CD4-positive, alpha-beta T cell treated with Interleukin-2 at 100 ng/mL for 4 hours (primary cell): Measurements from ENCODE around the gene KRTAP5-2.

Experiments used
- DNase-seq: peaks from one replicate; pipeline ENCODE4 v3.0.0-alpha.2; 2020; ENCODE audit warnings: low spot score

The KRTAP5-2 gene

DNA sequence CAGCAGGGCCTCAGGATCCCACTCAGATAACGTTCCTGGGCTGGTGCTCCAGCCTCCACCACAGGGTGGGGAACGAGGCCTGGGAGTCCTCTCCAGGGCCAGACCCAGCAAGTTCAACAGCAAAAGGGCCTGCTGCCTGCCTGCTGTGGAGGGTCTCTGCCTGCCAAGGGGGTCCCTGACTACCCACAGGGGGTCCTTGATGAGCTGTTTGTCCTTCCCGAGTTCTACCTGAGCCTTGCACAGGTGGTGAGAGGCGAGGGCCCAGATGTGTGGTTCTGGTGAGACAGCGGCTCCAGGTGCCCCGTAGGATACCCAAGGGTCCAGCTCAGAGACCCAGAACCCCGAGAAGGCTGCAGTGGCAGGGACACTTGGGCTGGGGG lies 30.4 kb downstream of the KRTAP5-2 start:
- no peak for DNase-seq

DNA sequence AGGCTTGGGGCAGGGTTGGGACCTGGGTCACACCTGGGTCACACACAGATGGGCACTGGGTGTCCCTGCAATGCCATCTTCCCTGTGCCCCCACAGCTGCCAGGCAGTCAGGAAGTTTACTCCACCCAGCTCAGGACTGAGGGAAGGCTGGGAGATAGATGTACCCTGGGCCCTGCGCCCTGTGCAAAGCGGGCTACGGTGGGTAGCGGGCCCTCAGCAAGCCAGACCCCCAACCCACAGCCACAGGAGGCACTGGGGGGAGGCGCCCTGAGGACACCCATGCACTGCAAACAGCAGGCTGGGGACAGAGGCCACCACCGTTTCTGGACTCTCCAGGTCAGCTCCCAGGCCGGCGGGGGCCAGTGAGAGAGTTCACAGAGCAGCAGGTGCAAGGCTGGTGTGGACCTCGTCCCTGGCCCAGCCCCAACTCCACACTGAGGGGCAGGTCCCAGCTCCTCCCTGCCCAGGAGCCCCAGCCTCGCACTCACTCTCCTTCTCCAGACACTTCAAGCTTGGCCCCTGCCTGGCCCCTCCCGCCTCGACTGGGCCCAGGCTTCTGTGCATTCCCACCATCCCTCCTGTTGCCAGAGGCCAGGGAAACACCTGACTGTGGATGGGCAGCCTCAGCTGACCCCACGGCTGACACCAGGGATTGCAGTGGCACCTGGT lies 30.9 kb downstream of the KRTAP5-2 start:
- no peak for DNase-seq

DNA sequence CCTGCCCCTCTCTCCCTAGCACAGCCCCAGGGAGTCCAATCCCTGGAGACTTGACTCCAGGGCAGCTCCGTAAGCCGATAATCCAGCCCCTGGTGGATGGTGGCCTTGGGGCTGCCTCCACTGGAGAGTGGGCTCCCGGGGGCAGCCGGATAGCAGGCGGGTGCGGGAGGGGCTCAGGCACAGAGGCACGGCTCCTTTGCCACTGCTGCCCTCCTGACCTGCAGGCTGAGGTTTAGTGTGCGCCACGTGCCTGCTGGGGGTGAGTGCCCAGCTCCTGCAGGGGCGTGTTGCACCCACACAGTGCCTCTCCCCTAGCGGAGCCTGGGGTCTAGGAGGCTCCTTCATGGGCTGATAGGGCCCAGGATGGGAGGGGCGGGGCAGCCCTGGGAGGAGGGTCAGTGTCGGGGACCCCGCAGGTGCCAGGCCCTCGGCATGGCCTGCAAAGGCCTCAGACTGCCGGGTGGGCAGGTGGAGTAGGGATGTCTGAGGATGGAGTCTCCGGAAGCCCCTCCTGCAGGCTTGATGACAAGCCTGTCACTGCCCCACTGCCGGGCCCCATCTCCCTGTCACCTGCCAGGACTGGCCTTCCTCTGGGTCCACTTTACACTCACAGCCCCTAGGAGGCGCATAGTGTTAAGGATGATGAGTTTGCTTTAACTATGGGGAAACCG lies 31.6 kb downstream of the KRTAP5-2 start:
- no peak for DNase-seq

DNA sequence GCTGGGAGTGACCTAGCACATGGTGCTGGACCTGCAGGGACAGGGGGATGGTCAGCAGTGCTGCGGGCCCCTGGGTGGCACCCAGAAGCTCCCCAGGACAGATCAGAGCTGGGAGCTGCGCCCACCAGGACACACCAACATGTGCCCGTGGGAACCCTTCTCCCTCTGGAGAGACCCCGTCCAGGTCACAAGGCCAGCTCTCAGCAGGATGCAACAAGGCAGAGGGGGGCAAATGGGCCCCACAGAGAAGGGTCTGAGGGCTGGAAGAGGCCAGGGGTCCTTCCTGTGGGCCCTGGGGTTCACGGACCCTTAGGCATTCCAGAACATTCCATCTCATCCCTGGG lies 32.2 kb downstream of the KRTAP5-2 start:
- DNase-seq, result no peak

DNA sequence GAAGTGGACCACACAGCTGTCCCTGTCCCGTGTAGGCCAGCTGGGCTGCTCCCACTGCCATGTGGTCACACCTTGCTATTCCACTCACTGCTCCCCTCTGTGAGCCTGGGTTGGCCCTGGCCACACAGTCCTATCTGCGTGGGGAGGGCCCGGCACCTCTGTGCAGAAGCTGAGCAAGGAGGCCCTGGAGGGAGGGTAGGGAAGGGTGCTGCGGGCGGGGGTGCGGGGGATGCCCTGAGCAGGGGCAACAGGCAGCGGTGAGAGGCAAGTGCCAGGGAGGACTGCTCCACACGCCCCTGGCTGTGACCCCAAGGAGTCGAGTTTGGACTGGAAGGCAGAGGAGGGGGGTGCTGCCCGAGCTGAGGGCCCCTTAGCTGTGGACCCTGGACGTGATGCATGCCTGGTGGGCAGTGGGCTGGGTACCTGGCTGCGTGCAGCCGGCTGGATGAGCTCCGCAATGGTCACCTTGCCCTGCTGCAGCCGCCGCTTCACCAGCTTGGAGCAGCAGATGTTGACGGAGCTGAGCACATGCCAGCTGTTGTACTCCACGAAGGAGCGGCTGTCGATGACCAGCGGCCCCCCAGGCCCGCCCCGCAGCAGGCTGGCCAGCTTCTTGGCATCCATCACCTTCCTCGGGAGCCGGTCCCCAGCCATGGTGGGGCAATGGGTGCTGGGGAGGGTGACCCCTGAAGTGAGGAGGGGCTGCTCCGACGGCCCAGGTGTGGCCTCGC lies 32.8 kb downstream of the KRTAP5-2 start:
- no peak for DNase-seq

DNA sequence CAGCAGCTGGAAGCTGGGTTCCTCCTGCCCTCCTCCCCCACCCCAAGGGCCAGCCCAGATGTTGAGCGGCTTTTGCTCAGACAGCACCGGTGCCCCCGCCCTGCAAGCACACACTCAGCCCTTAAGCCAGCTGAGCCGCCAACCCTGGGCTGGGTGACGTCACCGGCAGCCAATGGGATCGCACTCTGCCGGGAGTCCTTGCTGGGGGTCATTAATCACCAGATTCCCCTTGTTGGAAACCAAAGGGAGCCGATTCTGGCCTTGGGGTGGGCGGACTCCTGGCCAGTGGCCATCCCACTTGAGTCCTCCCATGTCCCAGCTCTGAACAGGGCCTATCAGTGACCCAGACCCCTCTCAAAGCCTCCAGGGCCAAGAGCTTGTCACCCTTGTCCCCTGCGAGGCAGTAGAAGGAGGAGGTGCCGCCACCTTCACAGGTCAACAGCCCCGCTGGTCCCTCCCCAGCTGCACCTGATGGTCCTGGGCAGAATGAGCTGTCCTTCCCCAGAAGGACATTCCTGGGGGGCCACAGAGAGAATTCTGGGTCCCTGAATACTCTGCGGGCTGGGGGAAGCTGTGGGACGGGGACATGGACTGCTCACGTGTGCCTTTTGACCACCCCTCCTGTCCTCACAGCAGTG lies 33.4 kb downstream of the KRTAP5-2 start:
- DNase-seq, result no peak

DNA sequence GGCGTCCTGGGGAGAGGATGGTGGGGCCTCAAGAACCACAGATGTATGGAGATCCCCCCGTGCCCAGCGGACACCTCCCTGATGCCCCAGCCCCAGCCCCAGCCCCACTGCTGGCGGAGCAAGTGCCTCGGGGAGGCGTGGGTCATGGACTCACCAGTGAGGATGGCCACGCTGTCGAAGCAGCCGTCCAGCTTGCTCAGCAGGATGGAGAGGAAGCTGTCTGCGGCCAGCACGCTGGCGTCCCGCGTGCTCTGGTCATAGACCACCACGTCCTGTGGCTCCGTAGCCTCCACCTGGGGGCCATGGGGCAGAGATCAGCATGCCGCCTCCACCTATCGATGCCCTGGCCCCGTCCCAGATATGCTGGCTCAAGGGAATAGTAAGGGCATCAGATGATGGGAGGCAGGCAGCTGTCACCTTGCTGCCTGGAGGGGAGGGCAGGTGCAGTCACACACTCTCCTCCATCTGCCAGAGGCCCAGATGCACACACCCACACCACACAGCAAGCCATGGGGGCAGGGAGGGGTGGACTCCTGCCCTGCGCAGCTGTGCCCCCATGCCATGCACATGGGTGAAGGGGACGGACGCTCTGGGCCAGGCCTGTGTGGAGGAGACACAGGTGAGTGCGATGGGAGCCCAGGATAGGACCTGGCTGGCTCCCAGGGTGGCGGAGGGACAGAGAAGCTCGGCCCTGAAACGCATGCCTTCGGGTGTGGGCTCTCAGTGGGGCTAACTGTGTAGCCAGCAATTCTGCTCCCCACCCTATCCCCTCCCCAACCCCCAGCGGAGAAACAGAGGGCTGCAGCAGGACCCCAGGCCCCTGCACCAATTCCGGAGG lies 34.2 kb downstream of the KRTAP5-2 start:
- no peak for DNase-seq

DNA sequence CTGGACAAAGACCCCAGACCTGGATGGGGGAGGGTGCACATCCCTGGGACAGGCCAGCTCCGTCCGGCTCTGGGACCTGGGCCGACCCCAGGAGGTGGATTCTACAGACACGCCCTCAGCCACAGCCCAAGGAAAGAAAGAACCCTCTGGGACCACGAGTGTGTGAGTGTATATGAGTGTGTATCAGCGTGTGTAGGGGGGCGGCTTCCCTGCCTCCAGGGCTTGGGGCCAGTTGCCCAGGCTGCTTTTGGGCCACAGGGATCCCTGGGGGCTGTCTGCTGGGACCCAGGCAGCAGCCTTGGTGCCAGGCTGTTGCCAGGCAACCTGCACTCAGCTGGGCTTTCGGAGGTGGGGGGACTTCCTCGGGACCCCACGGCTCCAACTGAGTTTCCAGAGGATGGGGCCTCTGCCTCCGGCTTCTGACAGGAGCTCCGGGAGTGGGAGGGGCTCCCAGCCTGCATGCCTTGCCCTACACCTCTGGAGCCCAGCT lies 34.9 kb downstream of the KRTAP5-2 start:
- no peak for DNase-seq

DNA sequence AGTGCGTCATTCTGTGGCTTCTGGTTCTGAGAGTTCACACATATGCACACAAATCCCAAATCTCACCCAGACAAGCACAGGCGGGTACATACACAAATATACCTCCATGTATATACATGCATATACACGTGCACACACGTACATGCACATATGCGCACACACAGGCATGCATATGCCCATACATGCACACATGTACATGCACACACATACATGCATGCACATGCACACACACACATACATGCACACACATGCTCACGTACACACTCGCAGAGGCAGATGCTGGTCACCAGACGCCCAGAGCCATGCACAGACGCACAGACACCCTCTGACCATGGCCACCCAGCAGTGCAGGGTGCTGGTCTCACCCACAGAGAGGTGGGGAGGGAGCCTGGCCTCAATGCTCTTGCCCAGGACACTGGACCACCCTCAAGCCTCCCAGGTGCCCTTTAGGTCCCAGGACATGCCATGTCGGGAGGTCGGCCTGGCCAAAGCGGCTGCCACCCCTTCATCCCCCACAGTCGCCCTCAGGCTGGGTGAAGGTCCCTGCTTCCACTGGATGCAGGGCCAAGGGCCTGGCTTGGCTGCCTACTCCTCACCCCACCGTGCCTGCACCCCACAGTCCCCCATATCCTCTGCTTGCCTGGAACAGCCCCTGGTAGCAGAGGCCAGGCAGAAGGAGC lies 35.5 kb downstream of the KRTAP5-2 start:
- no peak for DNase-seq

DNA sequence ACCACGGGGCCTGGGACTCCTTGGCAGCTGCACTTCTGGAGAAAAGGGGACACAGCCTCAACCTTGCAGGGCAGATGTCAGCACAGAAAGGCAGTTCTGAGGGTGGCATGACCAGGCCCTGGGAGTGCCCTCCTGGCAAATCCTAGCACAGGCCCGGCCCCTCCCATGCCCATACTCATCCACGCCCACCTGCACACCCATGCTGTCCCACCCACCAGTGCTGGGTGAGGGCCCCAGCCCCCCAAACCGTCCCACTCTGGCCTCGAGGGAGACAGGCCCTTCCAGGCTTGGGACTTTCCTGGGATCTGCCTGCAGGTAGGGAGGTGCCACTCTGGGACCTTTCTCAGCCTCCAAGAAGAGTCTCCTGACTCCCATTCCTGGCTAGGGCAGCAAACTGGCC lies 36.1 kb downstream of the KRTAP5-2 start:
- no peak for DNase-seq

DNA sequence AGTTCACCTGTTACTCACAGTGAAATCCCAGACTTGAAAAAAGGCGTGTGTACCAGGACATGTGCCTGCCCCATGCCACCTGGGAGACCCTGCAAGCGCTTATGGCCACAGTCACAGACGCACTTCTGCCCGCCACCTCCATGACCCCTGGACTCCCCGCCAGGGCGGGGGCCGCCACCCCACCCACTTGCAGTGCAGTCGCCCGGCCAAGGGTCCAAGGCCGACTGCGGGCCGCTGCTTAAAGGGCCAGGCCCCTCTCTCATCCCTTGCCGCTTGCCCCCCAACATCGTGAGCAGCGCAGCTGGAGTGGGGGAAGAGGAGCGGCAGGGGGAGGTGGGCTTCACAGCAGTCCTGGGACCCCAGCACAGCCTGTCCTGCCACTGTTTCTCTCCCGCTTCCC lies 36.8 kb downstream of the KRTAP5-2 start:
- no peak for DNase-seq

DNA sequence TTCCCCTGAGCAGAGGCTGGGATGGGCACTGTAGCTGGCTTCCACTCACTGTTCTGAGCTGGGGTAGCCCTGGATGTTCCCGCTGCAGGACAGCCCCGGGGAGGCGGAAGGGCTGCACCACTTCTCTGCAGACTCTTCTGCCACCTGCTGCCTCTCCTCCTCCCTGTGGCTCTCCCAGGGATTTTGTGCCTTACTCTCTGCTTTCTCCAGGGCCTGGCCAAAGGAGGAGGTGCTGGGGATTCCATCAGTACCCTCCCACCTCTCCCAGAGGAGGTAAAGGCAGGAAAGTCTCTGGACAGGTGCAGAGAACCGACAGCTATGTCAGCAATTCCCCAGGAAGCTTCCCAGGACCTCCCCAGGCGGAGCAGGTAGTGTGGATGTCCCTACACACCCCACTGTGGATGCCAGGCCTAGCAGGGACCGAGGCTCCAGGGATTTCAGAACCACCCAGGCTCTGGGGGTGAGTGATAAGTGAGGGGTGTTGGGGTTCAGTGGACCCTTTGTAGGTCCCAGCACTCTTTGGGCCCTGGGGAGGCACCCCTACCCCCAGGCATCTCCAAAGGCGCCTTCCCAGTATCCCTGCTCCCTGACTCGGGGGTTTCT lies 37.3 kb downstream of the KRTAP5-2 start:
- DNase-seq, result no peak

DNA sequence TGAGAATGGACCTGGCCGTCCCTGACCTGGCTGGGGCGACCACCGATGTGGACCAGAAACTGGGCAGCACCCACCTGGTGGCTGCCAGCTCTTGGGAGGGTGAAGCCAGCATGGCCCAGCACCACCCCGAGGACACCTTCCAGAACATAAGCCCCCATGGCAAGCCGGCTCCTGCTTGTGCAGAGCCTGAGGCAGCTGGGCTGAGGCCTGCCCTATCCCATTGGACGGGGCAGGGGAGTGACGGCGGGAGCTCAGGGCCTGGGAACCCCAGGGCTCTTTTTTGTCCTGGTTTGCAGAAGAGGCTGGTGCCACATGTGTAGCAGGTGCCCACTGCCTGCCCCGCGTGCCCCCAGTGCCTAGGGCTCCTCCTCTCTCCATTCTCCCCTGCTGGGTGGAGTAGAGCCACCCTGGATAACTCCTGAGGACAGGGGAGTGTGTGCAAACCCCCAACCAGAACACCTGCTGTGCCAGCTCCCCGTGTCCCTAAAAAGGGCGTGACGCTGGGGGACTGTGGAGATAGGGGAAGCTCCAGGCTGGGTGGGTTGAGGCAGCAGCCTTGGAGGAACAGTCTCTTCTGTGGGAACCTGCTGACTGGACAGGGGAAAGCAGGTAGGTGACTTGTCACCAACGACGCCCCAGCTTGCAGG lies 38.0 kb downstream of the KRTAP5-2 start:
- DNase-seq, result no peak

DNA sequence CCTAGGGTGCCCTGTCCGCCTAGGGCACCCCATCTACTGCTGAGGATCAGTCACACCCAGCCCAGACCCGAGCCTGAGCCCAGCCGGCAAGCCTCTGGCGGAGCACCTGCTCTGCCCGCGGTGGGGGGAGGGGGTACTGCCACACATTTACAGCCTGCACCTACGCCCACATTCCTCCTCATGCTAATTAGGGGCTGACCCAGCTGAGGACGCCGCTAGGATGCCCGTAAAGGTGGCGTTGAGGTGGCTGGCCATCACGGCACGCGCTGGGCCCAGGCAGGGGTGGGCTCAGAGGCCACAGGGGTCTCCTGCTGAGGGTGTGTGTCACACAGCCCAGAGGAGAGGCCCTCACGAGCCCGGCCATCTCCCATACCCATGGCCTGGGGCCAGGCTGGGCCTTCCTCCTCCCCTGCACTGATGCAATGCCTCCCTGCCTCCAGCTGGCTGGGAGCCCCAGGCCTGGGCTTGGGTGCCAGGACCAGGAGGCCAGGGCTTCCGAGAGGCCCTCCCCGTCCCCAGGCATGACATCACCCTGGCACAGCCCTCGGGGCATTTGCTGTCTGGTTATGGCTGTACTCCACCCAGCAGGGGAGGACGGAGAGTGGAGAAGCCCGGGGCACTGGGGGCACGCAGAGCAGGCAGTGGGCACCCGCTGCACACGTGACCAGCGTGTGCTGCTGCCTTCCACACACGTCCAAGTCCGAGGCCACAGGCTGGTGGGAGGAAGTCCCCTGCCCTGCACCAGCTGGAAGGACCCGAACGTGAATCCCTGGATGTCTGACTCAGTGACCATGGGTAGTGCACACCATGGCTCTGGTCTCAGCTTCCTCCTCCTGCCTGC lies 38.8 kb downstream of the KRTAP5-2 start:
- DNase-seq, result no peak

DNA sequence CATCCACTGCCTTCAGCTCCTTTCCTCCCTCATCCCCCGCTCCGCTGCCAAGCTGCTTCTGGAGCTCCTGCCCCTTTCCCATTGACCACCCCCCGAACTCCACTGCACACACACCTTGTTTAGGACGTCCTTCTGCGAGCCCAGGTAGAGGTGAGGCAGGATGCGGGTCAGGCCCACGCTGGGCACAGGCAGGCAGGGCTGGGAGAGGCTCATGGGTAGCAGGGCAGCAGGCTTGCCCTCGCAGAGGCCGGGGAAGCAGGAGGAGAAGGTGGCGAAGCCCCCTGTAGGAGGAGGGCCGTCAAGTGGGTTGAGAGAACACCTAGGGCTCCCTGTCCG lies 39.4 kb downstream of the KRTAP5-2 start:
- no peak for DNase-seq

DNA sequence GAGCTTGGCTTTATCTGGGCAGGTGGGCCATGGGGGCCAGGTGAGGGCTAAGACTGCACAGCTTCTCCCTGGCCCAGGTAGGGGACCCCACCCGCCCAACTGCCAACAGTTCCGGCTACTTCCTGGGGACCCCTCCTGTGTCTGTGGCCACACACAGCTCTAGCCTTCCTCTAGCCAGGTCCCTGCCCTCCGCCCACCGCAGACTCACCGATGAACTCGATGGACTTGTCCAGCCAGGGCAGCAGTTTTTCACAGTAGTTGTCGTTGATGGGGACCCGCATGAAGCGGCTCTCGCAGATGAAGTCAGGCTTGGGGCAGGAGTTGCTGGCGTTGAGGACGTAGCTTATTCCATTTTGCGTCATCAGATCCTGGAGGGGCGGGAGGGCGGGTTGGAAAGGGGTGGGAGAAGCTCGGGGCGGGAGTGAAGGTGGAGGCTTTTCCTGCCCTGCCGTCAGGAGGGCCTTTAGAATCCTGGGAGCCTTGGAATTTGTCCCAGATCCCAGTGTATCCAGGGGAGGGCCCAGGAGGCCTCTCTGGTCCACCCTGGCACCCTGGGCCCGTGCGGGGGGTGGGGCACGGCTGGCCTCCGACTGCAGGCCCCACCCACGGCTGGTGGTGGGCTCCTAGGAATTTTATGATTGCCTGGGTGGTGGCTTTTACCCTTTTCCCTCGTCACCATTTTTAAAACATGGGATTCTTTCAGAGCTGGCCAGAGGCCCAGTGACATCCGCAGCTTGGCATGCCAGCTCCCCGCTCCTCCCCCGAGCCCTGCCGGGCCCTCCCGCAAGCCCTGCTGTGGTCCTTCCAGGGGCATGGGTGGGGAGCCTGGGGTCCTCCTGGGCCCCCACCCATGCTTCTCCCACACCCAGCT lies 40.0 kb downstream of the KRTAP5-2 start:
- DNase-seq, result no peak

DNA sequence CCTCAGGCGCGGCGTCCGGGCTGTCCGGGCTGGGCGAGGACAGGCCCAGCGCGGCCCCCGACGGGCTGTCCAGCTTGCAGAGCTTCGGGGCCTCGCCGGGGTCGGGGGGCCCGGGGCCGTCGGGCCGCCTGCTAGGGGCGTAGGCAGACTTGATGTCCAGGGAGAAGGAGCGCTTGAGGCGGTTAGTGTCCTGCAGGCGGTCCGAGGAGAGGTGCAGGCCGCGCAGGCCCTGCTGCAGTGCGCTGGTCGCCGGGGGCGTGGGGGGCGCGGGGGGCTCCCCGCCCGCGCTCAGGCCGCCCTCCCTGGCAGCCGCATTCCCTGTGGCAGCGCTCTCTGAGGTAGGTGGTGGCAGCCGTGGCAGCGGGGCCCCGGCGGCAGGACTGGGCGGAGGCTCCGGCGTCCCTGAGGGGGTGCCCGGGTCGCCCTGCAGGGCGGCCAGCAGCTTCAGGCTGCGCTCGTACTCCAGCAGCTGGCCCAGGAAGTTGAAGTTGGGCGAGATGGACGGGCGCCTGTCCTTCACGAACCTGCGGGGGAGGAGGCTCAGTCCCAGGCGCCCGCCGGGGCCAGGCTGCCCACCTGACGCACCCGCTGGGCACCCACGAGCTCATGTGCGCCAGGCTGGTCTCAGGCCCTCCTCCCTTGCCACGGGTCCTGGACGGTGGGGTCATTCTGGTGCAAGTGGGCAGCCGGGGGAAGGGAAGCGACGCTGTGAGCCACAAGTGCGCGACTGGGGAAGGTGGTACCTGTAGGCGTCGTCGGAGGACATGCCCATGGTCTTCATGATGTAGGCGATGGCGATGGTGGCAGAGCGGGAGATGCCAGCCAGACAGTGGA lies 40.8 kb downstream of the KRTAP5-2 start:
- no peak for DNase-seq
